Fibroblast of upper back skin (primary cell): ENCODE results near the gene GATA6.
"Not testable (repeated sequence)": the region's sequence is repeated elsewhere in the genome, so short reads cannot be mapped to it uniquely, and the experiment has no call there.

ENCODE experiments used
- DNase-seq: peaks from one replicate; pipeline ENCODE4 v3.0.0-alpha.2; 2013

GATA6 gene

GRCh38 chr18:22183698-22184170, 14.3 kb downstream of the GATA6 start:
- no peak for DNase-seq

GRCh38 chr18:22184573-22184972, 15.2 kb downstream of the GATA6 start:
- not testable (repeated sequence) for DNase-seq

GRCh38 chr18:22185273-22185672, 15.9 kb downstream of the GATA6 start:
- DNase-seq: no peak

GRCh38 chr18:22185771-22186386, 16.5 kb downstream of the GATA6 start:
- no peak for DNase-seq

- no peak for DNase-seq
Measured at GRCh38 chr18:22186484-22186971, 17.1 kb downstream of the GATA6 start.

GRCh38 chr18:22188559-22189267, 19.3 kb downstream of the GATA6 start:
- no peak for DNase-seq

GRCh38 chr18:22189449-22190166, 20.2 kb downstream of the GATA6 start:
- no peak for DNase-seq

GRCh38 chr18:22191346-22191695, 21.9 kb downstream of the GATA6 start:
- peak; percentile 50 for DNase-seq

- peak; percentile 40 for DNase-seq
Measured at GRCh38 chr18:22191923-22192322, 22.5 kb downstream of the GATA6 start.

GRCh38 chr18:22193466-22193865, 24.1 kb downstream of the GATA6 start:
- peak; percentile 27 for DNase-seq

- no peak for DNase-seq
Measured at GRCh38 chr18:22194151-22194598, 24.8 kb downstream of the GATA6 start.

- DNase-seq: no peak
Measured at GRCh38 chr18:22195052-22195451, 25.7 kb downstream of the GATA6 start.

- not testable (repeated sequence) for DNase-seq
Measured at GRCh38 chr18:22196943-22197342, 27.6 kb downstream of the GATA6 start.

- no peak for DNase-seq
Measured at GRCh38 chr18:22197668-22198067, 28.3 kb downstream of the GATA6 start.

GRCh38 chr18:22198163-22198562, 28.8 kb downstream of the GATA6 start:
- DNase-seq: no peak

GRCh38 chr18:22199005-22199404, 29.6 kb downstream of the GATA6 start:
- DNase-seq: no peak

- DNase-seq: no peak
Measured at GRCh38 chr18:22200611-22201225, 31.3 kb downstream of the GATA6 start.

- no peak for DNase-seq
Measured at GRCh38 chr18:22203035-22203434, 33.6 kb downstream of the GATA6 start.

- DNase-seq: no peak
Measured at GRCh38 chr18:22203536-22204213, 34.3 kb downstream of the GATA6 start.

GRCh38 chr18:22204214-22204536, 34.8 kb downstream of the GATA6 start:
- no peak for DNase-seq

GRCh38 chr18:22204996-22205395, 35.6 kb downstream of the GATA6 start:
- DNase-seq: no peak

- DNase-seq: peak; percentile 44
Measured at GRCh38 chr18:22207021-22207758, 37.8 kb downstream of the GATA6 start.
